ENCODE results near the gene MICALL2.

- TF ChIP-seq ZBTB21 (CRISPR knock-in tag; IDR thresholded peaks at IDR 0.05; ENCODE audit: borderline replicate concordance) (no peak), FOXP1 (CRISPR knock-in tag; IDR thresholded peaks at IDR 0.05; ENCODE audit: borderline replicate concordance) (no peak), SMAD4 (CRISPR knock-in tag; IDR thresholded peaks at IDR 0.05) (no peak), CTCF (IDR thresholded peaks at IDR 0.05) (no peak), MXD4 (CRISPR knock-in tag; IDR thresholded peaks at IDR 0.05; ENCODE audit: borderline replicate concordance) (no peak), SP1 (CRISPR knock-in tag; conservative IDR thresholded peaks at IDR 0.05) (no peak), RORB (CRISPR knock-in tag; IDR thresholded peaks at IDR 0.05) (no peak), ATF2 (CRISPR knock-in tag; IDR thresholded peaks at IDR 0.05; ENCODE audit: borderline replicate concordance, low read depth) (no peak), ELF4 (CRISPR knock-in tag; IDR thresholded peaks at IDR 0.05; ENCODE audit: low read depth) (no peak), MAX (CRISPR knock-in tag; IDR thresholded peaks at IDR 0.05) (no peak), ATF6 (CRISPR knock-in tag; IDR thresholded peaks at IDR 0.05) (no peak), JUN (CRISPR knock-in tag; IDR thresholded peaks at IDR 0.05) (no peak), NFYB (CRISPR knock-in tag; conservative IDR thresholded peaks at IDR 0.05; ENCODE audit: low read depth) (no peak), HMGXB4 (CRISPR knock-in tag; IDR thresholded peaks at IDR 0.05) (no peak)
Observed at GRCh38 chr7:1402110-1402790, 57.0 kb downstream of the MICALL2 start.
